ENCODE results near the gene PHF12. TPM values are rescaled to one million over a fixed set of nuclear protein-coding genes. Genes with fewer than 3 reads are reported as not detected.

The PHF12 gene
- total and polyA plus RNA-seq, 2 donors (not counting 1 experiment from before 2014, with no cell fraction given): 10.1 to 14.2 TPM

GRCh38 chr17:28929787-28930186, 21.5 kb downstream of the PHF12 start:
- TF ChIP-seq CTCF (conservative IDR thresholded peaks at IDR 0.05 in 1 of 2, IDR thresholded peaks at IDR 0.05 in 1 of 2; ENCODE audit: low read depth in 1 of 2, low read length in 2 of 2) (no peak), EZH2 (IDR thresholded peaks at IDR 0.05; ENCODE audit: low read length, missing control alignments) (no peak)

GRCh38 chr17:28928061-28928460, 23.3 kb downstream of the PHF12 start:
- Histone ChIP-seq H4K20me1 (ENCODE audit: control insufficient read depth, extremely low read depth, insufficient read depth, low read length) (peaks cover 3% of the 10 kb centered on the region), H3K9ac (ENCODE audit: insufficient read depth, low read length) (no peak overlapping the region), H2AFZ (ENCODE audit: low read length) (no peak overlapping the region), H3K4me1 (ENCODE audit: control insufficient read depth, extremely low read depth, insufficient read depth, low read length) (peaks cover 13% of the 10 kb centered on the region), H3K79me2 (ENCODE audit: control insufficient read depth, insufficient read depth, low read length) (peaks cover 56% of the 10 kb centered on the region), H3K9me3 (ENCODE audit: control insufficient read depth, insufficient read depth, low read depth, low read length) (no peaks in the 10 kb centered on the region), H3K4me3 (replicated peaks in 1 of 4; ENCODE audit: control extremely low read depth in 1 of 4, insufficient read depth in 1 of 4, low read depth in 3 of 4, low read length in 4 of 4) (no peak overlapping the region), H3K36me3 (ENCODE audit: control insufficient read depth, insufficient read depth, low read length) (peaks cover 5% of the 10 kb centered on the region), H3K27me3 (ENCODE audit: control insufficient read depth, insufficient read depth, low read length) (no peaks in the 10 kb centered on the region), H3K4me2 (ENCODE audit: extremely low read depth, insufficient read depth, low read length) (no peak overlapping the region), H3K27ac (ENCODE audit: insufficient read depth, low read length) (no peak overlapping the region)
- TF ChIP-seq CTCF (conservative IDR thresholded peaks at IDR 0.05 in 1 of 2, IDR thresholded peaks at IDR 0.05 in 1 of 2; ENCODE audit: low read depth in 1 of 2, low read length in 2 of 2) (no peak), EZH2 (IDR thresholded peaks at IDR 0.05; ENCODE audit: low read length, missing control alignments) (no peak)
- DNase-seq (ENCODE audit: low read depth in 2 of 2): peak in 1 of 2 donors; percentile 60

More at GRCh38 chr17:28929787-28930186, 21.5 kb downstream of the PHF12 start:
- H3K4me2 ChIP-seq (ENCODE audit: extremely low read depth, insufficient read depth, low read length): no peak overlapping the region
- H4K20me1 ChIP-seq (ENCODE audit: control insufficient read depth, extremely low read depth, insufficient read depth, low read length): peaks cover 4% of the 10 kb centered on the region
- H3K4me1 ChIP-seq (ENCODE audit: control insufficient read depth, extremely low read depth, insufficient read depth, low read length): peaks cover 13% of the 10 kb centered on the region
- peaks cover 64% of the 10 kb centered on the region for H3K79me2 ChIP-seq (ENCODE audit: control insufficient read depth, insufficient read depth, low read length)
- no peak overlapping the region for H3K4me3 ChIP-seq (replicated peaks in 1 of 4; ENCODE audit: control extremely low read depth in 1 of 4, insufficient read depth in 1 of 4, low read depth in 3 of 4, low read length in 4 of 4)
- no peak overlapping the region for H2AFZ ChIP-seq (ENCODE audit: low read length)
- no peaks in the 10 kb centered on the region for H3K9me3 ChIP-seq (ENCODE audit: control insufficient read depth, insufficient read depth, low read depth, low read length)
- no peaks in the 10 kb centered on the region for H3K36me3 ChIP-seq (ENCODE audit: control insufficient read depth, insufficient read depth, low read length)
- no peak for DNase-seq (ENCODE audit: low read depth in 2 of 2)
- H3K9ac ChIP-seq (ENCODE audit: insufficient read depth, low read length): no peak overlapping the region
- no peak overlapping the region for H3K27ac ChIP-seq (ENCODE audit: insufficient read depth, low read length)
- H3K27me3 ChIP-seq (ENCODE audit: control insufficient read depth, insufficient read depth, low read length): no peaks in the 10 kb centered on the region

- Histone ChIP-seq H3K36me3 (ENCODE audit: control insufficient read depth, insufficient read depth, low read length) (peaks cover 5% of the 10 kb centered on the region), H3K9ac (ENCODE audit: insufficient read depth, low read length) (no peak overlapping the region), H2AFZ (ENCODE audit: low read length) (no peak overlapping the region), H3K27me3 (ENCODE audit: control insufficient read depth, insufficient read depth, low read length) (no peaks in the 10 kb centered on the region), H3K4me3 (replicated peaks in 1 of 4; ENCODE audit: control extremely low read depth in 1 of 4, insufficient read depth in 1 of 4, low read depth in 3 of 4, low read length in 4 of 4) (no peak overlapping the region), H3K79me2 (ENCODE audit: control insufficient read depth, insufficient read depth, low read length) (peaks cover 45% of the 10 kb centered on the region), H3K4me2 (ENCODE audit: extremely low read depth, insufficient read depth, low read length) (no peak overlapping the region), H4K20me1 (ENCODE audit: control insufficient read depth, extremely low read depth, insufficient read depth, low read length) (peaks cover 3% of the 10 kb centered on the region), H3K9me3 (ENCODE audit: control insufficient read depth, insufficient read depth, low read depth, low read length) (no peaks in the 10 kb centered on the region), H3K4me1 (ENCODE audit: control insufficient read depth, extremely low read depth, insufficient read depth, low read length) (peaks cover 13% of the 10 kb centered on the region), H3K27ac (ENCODE audit: insufficient read depth, low read length) (peak overlapping the region; percentile 28)
- TF ChIP-seq EZH2 (IDR thresholded peaks at IDR 0.05; ENCODE audit: low read length, missing control alignments): no peak
- TF ChIP-seq CTCF (conservative IDR thresholded peaks at IDR 0.05 in 1 of 2, IDR thresholded peaks at IDR 0.05 in 1 of 2; ENCODE audit: low read depth in 1 of 2, low read length in 2 of 2): no peak
- peak in 1 of 2 donors; percentile 17 for DNase-seq (ENCODE audit: low read depth in 2 of 2)
Observed at GRCh38 chr17:28926786-28927185, 24.5 kb downstream of the PHF12 start.
